H9 (cell line): Measurements from ENCODE around the gene SETMAR. TPM values are rescaled to one million over a fixed set of nuclear protein-coding genes. Genes with fewer than 3 reads are reported as not detected.
"Not testable (repeated sequence)": the region's sequence is repeated elsewhere in the genome, so short reads cannot be mapped to it uniquely, and the experiment has no call there.

Source experiments
- DNase-seq: peaks from one replicate; pipeline ENCODE4 v3.0.0-alpha.2; 2017
- H2AFZ ChIP-seq: one replicate; pipeline ENCODE4 v1.6.1; 2013; ENCODE audit warnings: mild to moderate bottlenecking, low read length, control low read depth, moderate library complexity
- H2AK5ac ChIP-seq: 2 replicates; pipeline ENCODE4 v1.6.1; 2013; ENCODE audit warnings: low read length, control low read depth, mixed read lengths; ENCODE audit not compliant: insufficient read length
- H2BK120ac ChIP-seq: one replicate; pipeline ENCODE4 v1.6.1; 2013; ENCODE audit warnings: low read depth, mild to moderate bottlenecking, low read length, control low read depth, inconsistent platforms; ENCODE audit not compliant: poor library complexity, severe bottlenecking
- H2BK12ac ChIP-seq: 2 replicates; pipeline ENCODE4 v1.6.1; 2013; ENCODE audit warnings: low read length, control low read depth, mixed read lengths, low read depth; ENCODE audit not compliant: insufficient read length
- H2BK15ac ChIP-seq: 2 replicates; pipeline ENCODE4 v1.6.1; 2013; ENCODE audit warnings: low read depth, low read length, control low read depth
- H2BK20ac ChIP-seq: one replicate; pipeline ENCODE4 v1.6.1; 2013; ENCODE audit warnings: low read depth, mild to moderate bottlenecking, low read length, control low read depth, inconsistent platforms; ENCODE audit not compliant: poor library complexity, severe bottlenecking
- H2BK5ac ChIP-seq: 2 replicates; pipeline ENCODE4 v1.6.1; 2013; ENCODE audit warnings: low read length, control low read depth, mixed read lengths; ENCODE audit not compliant: insufficient read length
- H3K14ac ChIP-seq: 2 replicates; pipeline ENCODE4 v1.6.1; 2013; ENCODE audit warnings: low read length, control low read depth; ENCODE audit not compliant: insufficient read depth
- H3K18ac ChIP-seq: 2 replicates; pipeline ENCODE4 v1.6.1; 2013; ENCODE audit warnings: low read depth, mild to moderate bottlenecking, mixed read lengths, low read length, control low read depth; ENCODE audit not compliant: insufficient read length
- H3K23ac ChIP-seq: 2 replicates; pipeline ENCODE4 v1.6.1; 2013; ENCODE audit warnings: low read length, control low read depth, mixed read lengths, low read depth; ENCODE audit not compliant: insufficient read length
- H3K23me2 ChIP-seq: 2 replicates; pipeline ENCODE4 v1.6.1; 2013; ENCODE audit warnings: low read depth, mild to moderate bottlenecking, mixed read lengths, low read length, control low read depth; ENCODE audit not compliant: insufficient read length, poor library complexity, severe bottlenecking
- H3K27ac ChIP-seq: 2 replicates; pipeline ENCODE4 v1.5.1; 2013; ENCODE audit warnings: low read length, control low read depth, mixed read lengths, low read depth; ENCODE audit not compliant: insufficient read length
- H3K27me3 ChIP-seq: 2 replicates; pipeline ENCODE4 v1.6.1; 2013; ENCODE audit warnings: low read length, control low read depth, inconsistent platforms; ENCODE audit not compliant: insufficient read depth
- H3K4ac ChIP-seq: 2 replicates; pipeline ENCODE4 v1.6.1; 2013; ENCODE audit warnings: low read depth, mild to moderate bottlenecking, control low read depth, inconsistent platforms, low read length, moderate library complexity
- H3K4me1 ChIP-seq: 2 replicates; pipeline ENCODE4 v1.6.1; 2013; ENCODE audit warnings: low read length, control low read depth, inconsistent platforms; ENCODE audit not compliant: insufficient read depth
- H3K4me2 ChIP-seq: 2 replicates; pipeline ENCODE4 v1.6.1; 2013; ENCODE audit warnings: low read length, control low read depth, mixed read lengths; ENCODE audit not compliant: insufficient read length, insufficient read depth
- H3K56ac ChIP-seq: 2 replicates; pipeline ENCODE4 v1.6.1; 2013; ENCODE audit warnings: low read depth, mild to moderate bottlenecking, mixed read lengths, low read length, control low read depth; ENCODE audit not compliant: insufficient read length
- H3K79me1 ChIP-seq: 2 replicates; pipeline ENCODE4 v1.6.1; 2013; ENCODE audit warnings: low read depth, mild to moderate bottlenecking, moderate library complexity, low read length, control low read depth, inconsistent platforms; ENCODE audit not compliant: insufficient read depth, poor library complexity, severe bottlenecking
- H3K79me2 ChIP-seq: 2 replicates; pipeline ENCODE4 v1.6.1; 2013; ENCODE audit warnings: low read length, control low read depth, inconsistent platforms; ENCODE audit not compliant: insufficient read depth
- H3K9ac ChIP-seq: 2 replicates; pipeline ENCODE4 v1.6.1; 2013; ENCODE audit warnings: low read length, control low read depth, mixed read lengths; ENCODE audit not compliant: insufficient read length; ENCODE audit errors: extremely low read depth
- H3K9me3 ChIP-seq: one replicate; pipeline ENCODE4 v1.6.1; 2013; ENCODE audit warnings: low read depth, low read length, inconsistent platforms; ENCODE audit not compliant: control insufficient read depth
- H3T11ph ChIP-seq: one replicate; pipeline ENCODE4 v1.6.1; 2013; ENCODE audit warnings: mild to moderate bottlenecking, low read length, control low read depth, inconsistent platforms
- H4K20me1 ChIP-seq: one replicate; pipeline ENCODE4 v1.6.1; 2013; ENCODE audit not compliant: control insufficient read depth, insufficient read length, insufficient read depth
- H4K5ac ChIP-seq: 2 replicates; pipeline ENCODE4 v1.6.1; 2013; ENCODE audit warnings: low read depth, mild to moderate bottlenecking, mixed read lengths, low read length, control low read depth; ENCODE audit not compliant: insufficient read length
- H4K8ac ChIP-seq: replicated peaks from 2 replicates; pipeline ENCODE4 v1.6.1; 2013; ENCODE audit warnings: low read length, control low read depth, mixed read lengths, low read depth; ENCODE audit not compliant: insufficient read length
- H4K91ac ChIP-seq: 2 replicates; pipeline ENCODE4 v1.6.1; 2013; ENCODE audit warnings: low read depth, mild to moderate bottlenecking, moderate library complexity, mixed read lengths, low read length, control low read depth; ENCODE audit not compliant: insufficient read length
- H3K27ac Mint-ChIP-seq, 3 experiments: 2 replicates in 2 of 3; 3 replicates in 1 of 3; pipeline ENCODE4 v1.8.0; 2020 to 2021; ENCODE audit warnings: mixed read lengths in 3 of 3, mild to moderate bottlenecking in 1 of 3, moderate library complexity in 1 of 3
- H3K27me3 Mint-ChIP-seq: 2 replicates; pipeline ENCODE4 v1.8.0; 2021; ENCODE audit warnings: low read depth, mild to moderate bottlenecking, moderate library complexity, mixed read lengths
- H3K36me3 Mint-ChIP-seq, 3 experiments: 2 replicates in 2 of 3; 3 replicates in 1 of 3; pipeline ENCODE4 v1.8.0; 2020 to 2021; ENCODE audit warnings: low read depth in 3 of 3, mixed read lengths in 3 of 3; ENCODE audit not compliant: insufficient read depth in 1 of 3
- H3K4me1 Mint-ChIP-seq, 2 experiments: 2 replicates each; pipeline ENCODE4 v1.8.0; 2020; ENCODE audit warnings: mixed read lengths in 2 of 2
- H3K4me3 Mint-ChIP-seq, 2 experiments: 2 replicates in 1 of 2; 3 replicates in 1 of 2; pipeline ENCODE4 v1.8.0; 2020 to 2021; ENCODE audit warnings: mild to moderate bottlenecking in 2 of 2, mixed read lengths in 2 of 2, moderate library complexity in 1 of 2
- H3K9me3 Mint-ChIP-seq, 2 experiments: 2 replicates in 1 of 2; 3 replicates in 1 of 2; pipeline ENCODE4 v1.8.0; 2020; ENCODE audit warnings: mild to moderate bottlenecking in 2 of 2, mixed read lengths in 2 of 2, moderate library complexity in 1 of 2
- WGBS: extraction: QIAGEN DNeasy Blood & Tissue Kit; methylation state at CpG from one replicate; pipeline ENCODE4 v1.1.7; 2013; ENCODE audit warnings: missing lambda C conversion rate, low lambda C conversion rate, mixed read lengths; ENCODE audit not compliant: insufficient read length; ENCODE audit errors: extremely low coverage; 5-methylcytosine and 5-hydroxymethylcytosine counted together
- total RNA-seq: library from RNA; stranded (reverse); gene quantifications from 2 replicates; pipeline ENCODE4 v1.2.1, GENCODE V29; 2021
- TF ChIP-seq, protein P1 (sequence below): fragments of 200-600 bp; sonication (generic); conservative IDR thresholded peaks from 3 replicates; pipeline ENCODE4 v1.8.0; 2021; ENCODE audit warnings: antibody characterized with exemption, mild to moderate bottlenecking

Gene SETMAR
- total RNA-seq, 1 experiment from 2014 or later, result 29.1 TPM

DNA sequence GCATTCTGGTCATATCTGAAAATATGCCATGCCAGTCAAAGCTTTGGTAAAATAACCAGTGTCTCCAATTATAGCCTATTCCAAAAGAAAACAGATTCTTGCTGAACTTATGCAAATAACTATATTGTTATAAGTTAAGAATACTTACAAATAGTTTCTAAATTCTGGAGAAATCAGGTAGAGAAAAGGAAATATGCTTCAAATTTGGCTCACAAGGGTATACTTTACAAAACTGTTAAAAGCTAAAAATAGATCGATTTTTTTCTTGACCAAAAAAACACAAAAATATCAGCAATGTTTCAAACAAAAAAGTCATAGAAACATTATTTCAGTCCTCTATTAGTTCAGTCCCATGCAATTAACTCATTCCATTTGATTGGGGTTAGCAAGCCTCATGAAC, 23.7 kb downstream of the SETMAR start:
- Histone ChIP-seq H2AFZ (no peak overlapping the region), H3K9me3 (peaks cover 7% of the 10 kb centered on the region), H2BK5ac (no peak overlapping the region), H3T11ph (no peak overlapping the region), H2BK12ac (no peak overlapping the region), H3K79me2 (no peaks in the 10 kb centered on the region), H4K8ac (no peak overlapping the region), H3K27me3 (no peaks in the 10 kb centered on the region), H3K56ac (no peak overlapping the region), H3K4ac (no peak overlapping the region), H2AK5ac (no peak overlapping the region), H4K5ac (no peak overlapping the region), H2BK15ac (no peak overlapping the region), H3K79me1 (no peaks in the 10 kb centered on the region), H3K23me2 (no peaks in the 10 kb centered on the region), H3K9ac (no peak overlapping the region), H3K4me2 (no peak overlapping the region), H4K91ac (no peak overlapping the region), H3K4me1 (no peaks in the 10 kb centered on the region), H3K23ac (no peak overlapping the region), H3K27ac (no peak overlapping the region), H2BK20ac (no peak overlapping the region), H3K18ac (no peak overlapping the region), H2BK120ac (no peak overlapping the region), H4K20me1 (no peaks in the 10 kb centered on the region), H3K14ac (no peak overlapping the region)
- no CpG with 5 or more reads among the region's 1 CpG for WGBS
- Mint-ChIP-seq H3K36me3 (peaks cover 23 to 37% (median 27%) of the 10 kb centered on the region in 3 experiments), H3K4me3 (no peak overlapping the region), H3K27me3 (no peaks in the 10 kb centered on the region), H3K9me3 (peaks cover 30 to 41% of the 10 kb centered on the region in 2 experiments), H3K4me1 (peaks cover 4 to 5% of the 10 kb centered on the region in 2 experiments; a peak in 3 of 4 replicates), H3K27ac (no peak overlapping the region)
- no peak for DNase-seq
- TF ChIP-seq, protein P1, sequence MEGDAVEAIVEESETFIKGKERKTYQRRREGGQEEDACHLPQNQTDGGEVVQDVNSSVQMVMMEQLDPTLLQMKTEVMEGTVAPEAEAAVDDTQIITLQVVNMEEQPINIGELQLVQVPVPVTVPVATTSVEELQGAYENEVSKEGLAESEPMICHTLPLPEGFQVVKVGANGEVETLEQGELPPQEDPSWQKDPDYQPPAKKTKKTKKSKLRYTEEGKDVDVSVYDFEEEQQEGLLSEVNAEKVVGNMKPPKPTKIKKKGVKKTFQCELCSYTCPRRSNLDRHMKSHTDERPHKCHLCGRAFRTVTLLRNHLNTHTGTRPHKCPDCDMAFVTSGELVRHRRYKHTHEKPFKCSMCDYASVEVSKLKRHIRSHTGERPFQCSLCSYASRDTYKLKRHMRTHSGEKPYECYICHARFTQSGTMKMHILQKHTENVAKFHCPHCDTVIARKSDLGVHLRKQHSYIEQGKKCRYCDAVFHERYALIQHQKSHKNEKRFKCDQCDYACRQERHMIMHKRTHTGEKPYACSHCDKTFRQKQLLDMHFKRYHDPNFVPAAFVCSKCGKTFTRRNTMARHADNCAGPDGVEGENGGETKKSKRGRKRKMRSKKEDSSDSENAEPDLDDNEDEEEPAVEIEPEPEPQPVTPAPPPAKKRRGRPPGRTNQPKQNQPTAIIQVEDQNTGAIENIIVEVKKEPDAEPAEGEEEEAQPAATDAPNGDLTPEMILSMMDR, result no peak

DNA sequence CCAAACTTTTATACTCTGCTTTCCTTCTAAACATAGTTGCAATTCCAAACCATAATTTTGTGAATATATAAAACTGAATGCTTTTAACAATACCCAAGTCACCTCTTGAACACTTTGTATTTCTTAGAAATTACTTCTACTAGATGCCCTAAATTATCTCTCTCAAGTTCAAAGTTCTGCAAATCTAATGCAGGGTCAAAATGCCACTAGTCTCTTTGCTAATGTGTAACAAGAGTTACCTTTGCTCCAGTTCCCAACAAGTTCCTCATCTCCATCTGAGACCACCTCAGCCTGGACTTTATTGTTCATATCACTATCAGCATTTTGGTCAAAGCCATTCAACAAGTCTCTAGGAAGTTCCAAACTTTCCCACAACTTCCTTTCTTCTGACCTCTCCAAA, 26.6 kb downstream of the SETMAR start:
- H3K14ac ChIP-seq, H3K79me2 ChIP-seq, H3K4me1 ChIP-seq, H2AFZ ChIP-seq, H2BK12ac ChIP-seq, H4K5ac ChIP-seq, H3K56ac ChIP-seq, H3K27ac ChIP-seq, H3K9ac ChIP-seq, H3K23me2 ChIP-seq, H3K4me3 Mint-ChIP-seq, H4K8ac ChIP-seq, H3K18ac ChIP-seq, H3K4ac ChIP-seq, H2BK120ac ChIP-seq, H3K9me3 ChIP-seq, DNase-seq, H3K27me3 Mint-ChIP-seq, H2AK5ac ChIP-seq, H3T11ph ChIP-seq, H4K20me1 ChIP-seq, H4K91ac ChIP-seq, H3K79me1 ChIP-seq, H2BK20ac ChIP-seq, H3K27ac Mint-ChIP-seq, H2BK5ac ChIP-seq, H3K23ac ChIP-seq, H3K27me3 ChIP-seq, H3K4me2 ChIP-seq, H2BK15ac ChIP-seq: not testable (repeated sequence)
- Mint-ChIP-seq H3K4me1 (peaks cover 12 to 18% of the 10 kb centered on the region in 2 experiments), H3K36me3 (peaks cover 23 to 37% (median 27%) of the 10 kb centered on the region in 3 experiments), H3K9me3 (peaks cover 30 to 39% of the 10 kb centered on the region in 2 experiments)
